CD4-positive, alpha-beta T cell treated with Interleukin-4 for 1 hour (primary cell): ENCODE measurements around the gene KCNMA1.
"Not testable (repeated sequence)": the region's sequence is repeated elsewhere in the genome, so short reads cannot be mapped to it uniquely, and the experiment has no call there.

Experiments used
- DNase-seq, 2 donors: peaks; one replicate each; pipeline ENCODE4 v3.0.0-alpha.2; 2020 to 2022

KCNMA1 gene

GRCh38 chr10:77526868-77527617 lies 110.6 kb downstream of the KCNMA1 start:
- no peak for DNase-seq

GRCh38 chr10:77524281-77524711 lies 113.3 kb downstream of the KCNMA1 start:
- DNase-seq = no peak

- DNase-seq = no peak
Measured at GRCh38 chr10:77522268-77522809, 115.3 kb downstream of the KCNMA1 start.

DNA sequence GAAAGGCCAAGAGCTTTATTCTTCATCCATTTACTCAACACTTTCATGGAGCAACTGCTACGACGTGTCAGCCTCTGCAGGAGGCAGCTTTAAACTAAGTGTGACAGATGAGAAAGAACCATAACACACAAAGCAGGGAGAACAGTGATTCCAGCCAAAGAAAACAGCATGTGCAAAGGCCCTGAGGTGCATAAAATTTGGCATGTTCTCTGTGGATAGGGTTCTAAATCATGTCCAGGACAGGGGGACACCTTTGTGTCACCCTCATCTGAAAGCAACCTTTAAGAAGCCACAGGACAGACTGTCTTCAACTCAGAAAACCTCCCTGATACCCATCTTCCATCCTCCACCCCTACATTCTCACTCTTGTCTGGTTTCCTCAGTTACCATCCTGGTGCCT lies 116.6 kb downstream of the KCNMA1 start:
- no peak for DNase-seq

DNA sequence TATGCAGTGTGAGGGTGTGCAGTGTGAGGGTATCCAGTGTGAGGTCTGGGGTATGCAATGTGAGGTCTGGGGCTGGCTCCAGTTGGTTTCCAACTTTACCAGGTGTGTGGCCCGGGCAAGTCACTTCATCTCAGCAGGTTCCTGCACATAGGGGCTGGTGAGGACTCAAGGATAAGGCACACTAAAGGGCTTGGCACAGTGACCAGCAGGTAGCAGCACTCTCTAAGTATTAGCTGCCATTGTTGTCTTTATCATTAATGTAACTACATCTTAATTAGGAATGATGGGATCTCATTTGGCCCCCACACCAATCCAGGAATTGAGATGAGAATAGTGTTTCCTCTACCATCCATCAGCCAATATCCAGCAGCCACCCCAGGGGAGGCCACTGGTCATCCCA lies 117.3 kb downstream of the KCNMA1 start:
- DNase-seq = no peak

GRCh38 chr10:77519791-77520190 lies 117.8 kb downstream of the KCNMA1 start:
- DNase-seq = not testable (repeated sequence)

GRCh38 chr10:77518910-77519274 lies 118.7 kb downstream of the KCNMA1 start:
- DNase-seq = no peak

- no peak for DNase-seq
Measured at GRCh38 chr10:77518241-77518909, 119.2 kb downstream of the KCNMA1 start.

DNA sequence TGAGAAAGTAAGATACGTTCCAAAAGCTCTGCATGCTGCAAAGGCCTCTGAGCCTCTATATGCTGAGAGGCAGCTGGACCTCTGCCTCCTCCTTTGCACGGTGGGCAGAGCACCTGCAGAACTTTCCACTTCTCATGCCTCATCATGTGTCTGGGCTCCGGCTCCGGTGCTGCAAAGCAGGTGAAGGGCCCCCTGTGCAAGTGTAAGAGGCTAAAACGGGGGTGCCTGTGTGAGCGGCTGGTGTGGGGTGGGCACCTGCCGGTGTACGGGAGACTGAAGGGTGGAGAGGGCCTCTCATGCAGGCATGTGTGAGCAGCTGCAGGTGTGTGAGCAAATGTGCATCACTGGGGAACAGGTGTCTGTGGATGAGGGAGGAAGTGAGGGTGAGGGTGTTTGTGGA lies 121.0 kb downstream of the KCNMA1 start:
- DNase-seq = no peak

GRCh38 chr10:77514870-77515269 lies 122.7 kb downstream of the KCNMA1 start:
- DNase-seq = no peak

DNA sequence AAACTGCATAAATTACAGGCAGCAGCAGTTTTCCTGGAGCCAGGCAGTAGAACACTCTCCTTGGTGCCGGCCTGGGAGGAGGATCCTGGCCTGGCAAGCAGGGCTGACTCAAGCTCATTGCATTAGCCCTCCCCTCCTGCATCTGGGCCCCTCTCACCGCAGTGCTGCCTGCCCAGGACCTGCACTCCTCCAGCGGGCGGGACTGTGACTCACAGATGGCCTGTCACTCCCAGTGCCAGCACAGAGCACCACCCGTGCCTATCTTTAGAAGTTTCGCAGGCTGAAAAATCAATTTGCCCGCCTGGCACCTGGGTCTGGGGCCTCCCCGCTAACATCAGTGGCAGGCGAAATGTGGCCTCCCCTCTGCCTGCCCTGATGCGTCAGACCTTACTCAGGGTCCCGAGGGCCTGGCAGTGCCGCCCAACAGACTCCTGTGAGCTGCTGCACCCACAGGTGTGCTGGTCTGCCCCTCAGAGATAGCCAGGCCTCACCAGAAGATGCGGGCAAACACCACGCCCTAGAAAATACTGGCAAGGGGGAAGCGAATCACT lies 123.8 kb downstream of the KCNMA1 start:
- no peak for DNase-seq

GRCh38 chr10:77513220-77513619 lies 124.4 kb downstream of the KCNMA1 start:
- no peak for DNase-seq

GRCh38 chr10:77512219-77512578 lies 125.4 kb downstream of the KCNMA1 start:
- no peak for DNase-seq

DNA sequence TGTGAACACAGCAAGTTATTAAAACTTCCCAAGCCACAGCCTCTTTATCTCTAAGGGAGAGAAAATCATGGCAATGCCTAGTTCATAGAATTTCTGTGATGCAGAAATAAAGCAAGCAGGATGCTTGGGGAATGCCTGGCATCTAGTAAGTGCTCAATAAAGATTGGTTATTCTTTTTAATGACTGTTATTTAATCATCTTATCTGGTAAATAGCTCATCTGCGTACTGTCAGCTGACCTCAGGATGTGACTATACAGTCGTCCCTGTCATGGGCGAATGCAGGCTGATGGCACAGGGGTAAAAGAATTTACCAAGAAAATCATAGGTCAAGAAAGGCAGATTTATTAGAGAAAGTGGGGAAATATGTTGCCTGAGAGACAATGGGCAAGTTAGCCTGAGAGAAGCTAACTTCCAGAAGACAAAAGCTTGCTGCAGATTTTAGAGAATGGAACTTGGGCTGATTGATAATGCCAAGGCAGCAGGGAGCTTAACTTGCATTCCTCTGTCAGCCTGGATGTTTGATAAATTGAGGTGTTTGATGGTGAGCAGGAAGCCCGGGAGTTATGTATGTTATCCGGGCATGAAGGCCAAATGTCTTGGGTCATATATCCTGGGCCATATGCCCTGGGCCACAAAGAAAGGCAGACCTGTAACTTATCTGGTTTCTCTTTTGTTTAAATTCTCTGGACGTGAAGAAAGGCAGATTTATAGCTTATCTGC lies 126.0 kb downstream of the KCNMA1 start:
- DNase-seq = no peak

DNA sequence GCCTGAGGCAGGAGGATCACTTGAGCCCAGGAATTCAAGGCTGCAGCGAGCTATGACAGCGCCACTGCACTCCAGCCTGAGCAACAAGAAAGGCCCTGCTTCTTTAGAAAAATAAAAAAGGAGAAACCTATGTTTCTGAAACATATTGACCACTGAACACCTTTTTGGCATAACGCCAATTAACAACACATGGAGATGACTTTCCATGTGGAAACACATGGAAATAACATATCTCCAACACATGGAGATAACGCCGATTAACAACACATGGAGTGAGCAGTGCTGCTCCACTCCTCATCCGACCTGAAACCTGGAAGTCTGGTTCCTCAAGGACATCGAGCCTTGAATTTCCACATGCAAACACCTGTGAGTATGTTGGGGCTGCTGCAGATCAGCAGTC lies 126.9 kb downstream of the KCNMA1 start:
- DNase-seq = no peak

GRCh38 chr10:77510294-77510693 lies 127.3 kb downstream of the KCNMA1 start:
- DNase-seq = no peak

GRCh38 chr10:77509391-77509790 lies 128.2 kb downstream of the KCNMA1 start:
- no peak for DNase-seq

DNA sequence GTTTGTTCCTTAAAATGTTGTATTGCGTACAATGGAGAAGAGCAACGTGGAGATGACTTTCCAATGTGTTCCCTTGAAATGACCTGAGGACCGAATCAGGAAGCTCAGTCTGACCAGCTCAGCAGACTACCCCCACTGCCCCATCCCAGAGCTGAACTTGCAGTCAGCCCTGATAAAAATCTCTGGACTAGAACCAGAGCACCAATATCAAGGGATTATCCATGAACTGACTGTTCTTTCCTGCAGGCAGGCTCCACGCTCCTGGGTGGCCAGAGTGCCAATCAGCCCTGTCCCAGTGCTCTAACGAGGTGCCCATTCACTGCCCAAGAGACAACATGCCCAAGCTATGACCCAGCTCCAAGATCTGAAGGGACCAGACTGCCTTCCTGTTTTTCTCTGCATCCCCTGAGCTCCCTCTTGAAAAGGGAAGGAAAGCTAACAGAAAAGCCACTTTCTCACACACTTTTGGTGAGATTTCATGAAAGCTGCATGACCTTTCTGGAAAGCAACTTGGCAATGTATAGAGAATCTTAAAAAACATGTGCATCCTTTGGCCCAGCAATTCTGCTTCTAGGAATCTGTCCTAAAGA lies 130.2 kb downstream of the KCNMA1 start:
- DNase-seq = no peak

GRCh38 chr10:77506517-77507200 lies 130.9 kb downstream of the KCNMA1 start:
- DNase-seq = no peak

GRCh38 chr10:77505431-77506334 lies 131.9 kb downstream of the KCNMA1 start:
- no peak for DNase-seq

DNA sequence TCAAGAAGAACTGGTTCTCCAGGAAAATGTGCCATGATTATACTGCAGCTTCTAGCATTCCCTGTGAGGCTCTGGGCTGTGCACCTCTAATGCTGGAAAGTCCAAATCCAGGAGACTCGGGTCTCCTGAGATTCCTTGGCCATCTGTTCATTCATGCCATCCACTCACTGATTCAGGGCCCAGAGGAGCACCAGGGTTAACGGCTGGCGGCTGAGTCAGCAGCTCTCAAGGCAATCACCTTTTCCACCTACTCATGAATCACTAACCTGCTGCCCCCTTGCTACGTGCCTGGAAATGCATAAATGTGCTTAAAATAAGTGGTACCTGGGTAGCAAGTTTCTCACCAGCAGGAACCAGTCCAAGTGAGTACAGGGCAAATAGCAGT lies 132.7 kb downstream of the KCNMA1 start:
- DNase-seq = no peak
